GM18508 (cell line): ENCODE results near the gene CCSER1.

ENCODE experiments used
- ATAC-seq: cut with Tn5 transposase; IDR thresholded peaks from one replicate; pipeline ENCODE4 v1.9.1; 2021; ENCODE audit warnings: moderate number of reproducible peaks; ENCODE audit not compliant: insufficient read depth, unreplicated experiment

Gene CCSER1

GRCh38 chr4:90127706-90128345 is 632 bp downstream of the CCSER1 start:
- ATAC-seq = peak; percentile 8

DNA sequence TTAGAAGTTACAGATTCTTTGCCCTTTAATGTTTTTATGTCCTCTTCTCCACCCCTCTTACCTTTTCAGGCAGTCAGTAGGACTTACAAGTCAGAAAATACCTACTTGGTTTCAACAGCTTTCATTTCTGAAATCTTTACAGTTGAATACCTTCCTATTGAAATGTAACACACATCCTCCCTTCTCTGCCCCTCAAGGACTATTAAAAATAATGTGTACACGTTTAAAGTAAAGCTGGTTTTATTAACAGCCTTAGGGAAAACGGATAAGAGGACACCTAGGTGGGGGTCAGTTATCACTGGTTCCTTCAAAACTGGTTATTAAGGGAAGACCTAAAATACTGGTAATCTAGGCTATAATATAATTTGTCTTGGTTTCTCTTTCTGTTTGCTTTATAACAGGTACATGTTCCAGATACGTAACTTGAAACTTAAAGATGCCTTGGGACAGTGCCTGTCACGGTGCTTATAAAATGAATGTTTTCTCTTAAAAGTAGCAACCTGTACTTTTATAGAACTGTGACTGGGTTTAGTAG is 1.8 kb downstream of the CCSER1 start:
- ATAC-seq = no peak

DNA sequence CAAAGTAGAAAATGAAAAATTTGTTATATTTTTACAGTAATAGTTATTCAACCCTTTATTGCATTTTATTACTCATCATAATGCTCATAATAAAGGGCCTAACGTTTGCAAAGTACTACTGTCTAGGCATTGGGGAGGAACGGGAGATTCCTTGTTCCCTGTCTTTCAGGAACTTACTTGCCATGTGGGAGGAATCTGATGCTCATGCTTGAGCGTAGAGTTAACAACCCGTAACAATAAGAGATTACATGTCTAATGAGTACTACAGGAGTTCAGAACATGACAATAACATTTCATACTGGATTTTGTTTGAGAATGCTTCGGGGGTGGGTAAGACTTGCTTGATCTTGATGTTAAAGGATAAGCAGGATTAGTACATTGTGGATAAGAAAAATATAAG is 2.9 kb downstream of the CCSER1 start:
- no peak for ATAC-seq

DNA sequence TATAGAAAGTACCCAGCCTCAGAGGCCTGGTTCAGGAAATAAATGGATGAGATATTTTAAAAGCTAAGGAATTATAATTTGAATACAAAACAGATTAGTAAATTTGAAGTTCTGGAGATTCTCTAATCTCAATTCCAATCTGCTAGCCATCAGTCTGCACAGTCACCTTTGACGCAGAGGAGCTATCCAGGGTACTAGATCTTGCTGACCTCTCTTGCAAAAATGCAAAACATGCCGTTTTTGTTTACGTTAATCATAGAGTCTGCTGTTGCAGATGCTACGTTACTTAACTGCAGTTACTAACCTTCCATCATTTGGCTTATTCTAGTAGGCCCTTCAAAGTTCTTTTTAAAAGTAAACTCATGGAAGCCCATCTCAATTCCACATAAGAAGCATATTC is 10.4 kb downstream of the CCSER1 start:
- ATAC-seq = no peak

DNA sequence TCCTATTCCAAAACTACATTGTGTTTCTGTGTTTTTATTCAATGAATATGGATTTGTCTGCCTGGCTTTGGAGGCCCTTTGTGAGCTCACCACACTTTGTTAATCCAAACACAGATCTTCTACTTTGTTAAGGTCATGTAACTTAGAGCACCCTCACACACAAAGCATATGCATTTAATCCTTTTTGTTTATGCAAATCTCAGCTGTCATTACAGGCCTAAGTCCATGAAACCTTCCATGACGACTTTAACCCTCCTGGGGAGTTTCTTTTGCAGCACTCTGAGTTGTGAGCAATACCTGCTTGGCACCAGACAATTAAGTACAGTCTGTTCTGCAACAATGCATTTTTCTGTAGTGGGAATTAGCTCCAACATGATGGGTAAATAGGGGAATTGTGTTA is 14.9 kb downstream of the CCSER1 start:
- ATAC-seq = no peak

- no peak for ATAC-seq
Measured at GRCh38 chr4:90145319-90145718, 18.1 kb downstream of the CCSER1 start.

DNA sequence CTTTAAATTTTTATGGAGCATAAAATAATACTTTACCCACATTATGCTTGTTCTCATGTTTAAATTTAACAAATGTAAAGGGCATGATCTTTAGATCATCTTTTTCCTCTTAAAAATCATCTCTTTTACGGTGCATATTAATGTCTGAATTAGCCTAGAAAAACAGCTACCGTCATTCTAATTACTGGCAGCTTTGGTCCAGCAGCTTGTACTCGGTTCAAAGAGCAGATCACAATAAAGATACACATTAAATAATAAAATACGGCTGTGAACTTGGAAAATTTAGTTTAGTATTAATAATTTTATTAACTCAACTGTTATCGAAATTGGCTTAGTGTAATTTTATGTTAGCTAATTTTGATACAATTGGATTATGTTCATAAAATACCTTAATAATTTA is 19.1 kb downstream of the CCSER1 start:
- ATAC-seq = no peak

DNA sequence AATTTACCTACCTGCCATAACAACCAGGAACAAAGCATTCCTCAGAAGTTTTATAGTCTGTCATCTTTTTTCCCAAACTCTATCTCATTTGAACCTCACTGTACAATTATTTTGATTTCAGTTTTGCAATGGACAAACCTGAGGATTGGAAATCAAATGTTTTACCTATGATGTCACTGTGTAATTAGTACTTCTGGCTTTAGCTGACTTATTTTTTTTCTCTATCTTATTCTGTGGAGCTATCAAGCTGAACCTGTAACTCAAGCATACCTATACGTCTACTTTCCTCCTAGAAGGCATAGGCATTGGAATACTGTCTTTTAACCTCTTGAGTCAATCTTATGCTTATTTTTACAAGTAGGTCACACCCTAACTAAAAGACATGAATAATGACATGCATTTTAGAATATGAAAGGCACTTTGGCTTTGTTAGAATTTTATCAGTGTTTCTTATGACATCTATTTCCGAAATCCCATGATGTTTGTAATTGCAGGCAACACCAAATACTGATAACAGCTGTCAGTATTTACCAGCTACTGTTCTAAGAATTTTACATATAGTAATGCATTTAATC is 21.5 kb downstream of the CCSER1 start:
- ATAC-seq = no peak

GRCh38 chr4:90152024-90152423 is 24.8 kb downstream of the CCSER1 start:
- ATAC-seq = no peak

- ATAC-seq = no peak
Measured at GRCh38 chr4:90159193-90159592, 32.0 kb downstream of the CCSER1 start.

- ATAC-seq = no peak
Measured at GRCh38 chr4:90160044-90160443, 32.9 kb downstream of the CCSER1 start.

DNA sequence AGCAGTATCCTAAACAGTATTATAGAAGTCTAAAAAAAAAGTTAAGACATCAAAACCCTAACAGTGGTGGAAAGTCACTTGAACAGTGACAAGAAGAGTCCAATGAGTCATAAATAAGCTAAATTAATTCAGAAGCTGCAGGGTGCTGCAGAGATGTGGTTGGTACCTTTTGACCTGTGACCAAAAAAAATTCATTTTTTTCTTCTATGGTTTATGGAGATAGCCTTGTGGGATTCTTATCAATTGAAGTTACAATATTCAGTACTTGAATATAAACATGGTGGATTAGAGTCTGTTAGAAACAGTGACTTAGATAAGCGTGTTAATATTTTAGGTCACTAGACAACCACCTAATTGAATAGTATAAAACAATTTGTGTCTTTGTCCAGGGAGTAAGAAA is 35.4 kb downstream of the CCSER1 start:
- ATAC-seq = no peak

DNA sequence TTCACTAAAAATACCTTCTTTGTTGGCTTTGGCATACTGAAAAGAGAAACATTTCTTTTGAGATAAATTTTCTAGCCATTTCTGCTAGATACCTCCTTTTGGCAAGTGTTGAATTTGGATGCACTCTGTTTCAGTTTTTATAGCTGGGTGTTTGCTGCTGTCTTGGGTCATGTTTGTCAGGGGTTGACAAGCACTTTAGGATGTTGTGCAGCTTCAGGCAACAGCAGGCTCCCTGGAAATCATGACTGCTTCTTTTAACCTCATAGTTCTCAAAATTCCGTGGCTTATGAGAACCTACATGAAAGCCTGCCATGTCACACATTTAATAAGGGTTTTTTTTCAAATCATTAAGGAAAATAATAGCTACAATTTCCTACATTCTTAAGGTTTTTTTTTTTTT is 36.7 kb downstream of the CCSER1 start:
- ATAC-seq = no peak

- peak; percentile 61 for ATAC-seq
Measured at GRCh38 chr4:90165883-90166282, 38.7 kb downstream of the CCSER1 start.

DNA sequence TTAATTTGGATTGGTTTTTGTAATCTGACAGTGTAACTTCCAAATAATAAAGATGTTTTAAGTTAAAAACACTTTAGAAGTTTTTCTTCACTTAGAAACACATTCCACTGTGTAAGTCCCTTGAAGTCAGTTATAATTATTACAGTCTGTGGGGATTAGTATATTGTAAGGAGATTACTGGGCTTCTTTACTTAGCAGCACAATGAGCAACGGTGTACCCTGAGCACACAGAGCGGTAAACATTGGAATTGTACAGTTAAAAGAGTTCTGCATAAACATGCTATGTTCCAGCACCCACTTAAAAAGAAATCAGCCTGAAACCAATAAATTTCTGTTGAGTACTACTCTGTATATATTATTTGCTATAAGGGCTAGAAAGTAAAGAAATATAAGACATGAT is 44.3 kb downstream of the CCSER1 start:
- ATAC-seq = no peak

- no peak for ATAC-seq
Measured at GRCh38 chr4:90174621-90175023, 47.4 kb downstream of the CCSER1 start.

DNA sequence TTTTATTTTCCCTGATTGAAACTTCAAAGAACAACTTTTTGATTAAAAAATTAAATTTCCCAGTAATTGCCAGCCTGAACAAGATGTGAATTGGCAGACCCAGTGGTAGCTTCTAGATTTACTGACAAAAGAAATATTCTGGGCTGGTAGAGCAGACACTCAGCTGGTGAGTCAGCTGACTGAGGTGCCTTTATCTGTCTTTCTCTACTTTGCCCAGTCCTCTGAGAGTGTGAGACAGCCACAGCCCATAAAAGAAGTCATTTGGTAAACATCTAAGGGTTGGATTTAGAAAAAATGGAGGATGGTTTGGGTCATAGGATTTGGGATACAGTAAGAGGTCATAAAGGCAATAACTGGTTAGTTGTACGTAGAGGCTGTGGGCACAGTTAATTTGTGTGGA is 54.5 kb downstream of the CCSER1 start:
- ATAC-seq = no peak

DNA sequence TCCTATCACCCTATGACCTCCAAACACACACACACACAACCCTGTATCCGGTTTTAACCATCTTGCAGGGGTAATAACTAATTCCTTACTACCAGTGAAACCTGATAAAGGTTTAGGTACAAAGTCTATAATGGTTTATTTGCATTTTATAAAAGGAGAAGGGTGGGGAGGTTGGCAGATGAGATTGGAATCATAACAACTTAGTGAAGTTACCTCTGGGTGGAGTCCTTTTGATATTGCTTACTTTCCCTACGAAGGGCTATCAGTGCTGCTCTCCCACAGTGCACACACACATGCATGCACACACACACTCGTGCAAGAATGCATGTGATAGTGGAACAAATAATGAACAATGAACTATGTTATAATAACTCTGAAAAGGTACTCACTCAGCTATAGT is 56.1 kb downstream of the CCSER1 start:
- ATAC-seq = no peak

DNA sequence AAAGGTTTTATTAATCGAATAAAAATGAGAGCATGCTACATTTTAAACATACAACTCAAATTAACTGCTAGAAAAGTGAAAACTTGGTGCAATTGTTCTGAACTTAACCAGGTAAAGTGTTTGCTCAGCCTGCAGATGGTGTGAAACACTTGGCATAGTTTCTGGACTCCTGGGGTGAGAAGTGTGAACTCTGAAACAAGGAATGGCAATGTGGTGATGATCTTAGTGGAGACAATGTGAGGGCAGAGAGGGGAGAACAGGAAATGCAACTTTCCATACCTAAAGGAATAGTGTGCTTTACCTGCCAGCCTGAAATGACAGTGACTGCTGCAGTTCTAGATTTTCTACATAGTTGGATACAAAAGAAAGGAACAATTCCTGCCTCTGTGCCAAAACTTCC is 57.4 kb downstream of the CCSER1 start:
- ATAC-seq = no peak

DNA sequence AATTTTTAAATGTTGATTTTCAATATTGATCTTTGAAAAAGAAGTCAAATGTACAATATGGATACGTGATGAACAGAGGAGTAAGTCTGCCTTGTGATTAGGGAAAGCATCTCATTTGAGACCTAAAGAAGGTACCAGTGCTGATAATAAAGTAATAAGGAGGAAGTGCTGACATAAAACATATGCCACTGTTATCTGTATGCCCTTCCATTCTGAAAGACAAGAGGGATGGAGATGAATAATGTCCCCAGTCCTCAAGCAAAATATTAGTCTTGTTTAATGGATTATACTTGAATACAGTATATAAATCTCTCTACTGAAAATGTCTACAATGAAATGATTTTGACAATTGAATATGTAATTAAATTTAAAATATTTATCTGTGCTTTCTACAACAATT is 58.2 kb downstream of the CCSER1 start:
- no peak for ATAC-seq

DNA sequence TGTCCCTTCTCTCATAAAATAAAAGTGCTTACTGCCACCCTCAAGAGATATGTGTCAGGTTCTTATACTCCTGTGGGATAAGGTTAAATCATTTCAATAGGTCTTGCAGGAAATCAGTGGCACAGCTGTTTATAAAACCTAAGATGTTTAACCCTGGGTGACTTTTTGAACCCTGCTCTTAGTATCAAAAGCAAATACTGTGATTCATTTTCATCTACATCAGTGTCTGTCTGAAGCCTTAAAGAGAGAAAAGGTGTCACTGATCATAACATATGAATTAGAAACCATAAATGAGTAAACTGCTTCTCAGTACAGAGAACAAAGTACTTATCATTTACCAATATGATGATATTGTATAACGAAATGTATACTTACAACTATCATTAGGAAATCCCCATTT is 59.0 kb downstream of the CCSER1 start:
- ATAC-seq = no peak

DNA sequence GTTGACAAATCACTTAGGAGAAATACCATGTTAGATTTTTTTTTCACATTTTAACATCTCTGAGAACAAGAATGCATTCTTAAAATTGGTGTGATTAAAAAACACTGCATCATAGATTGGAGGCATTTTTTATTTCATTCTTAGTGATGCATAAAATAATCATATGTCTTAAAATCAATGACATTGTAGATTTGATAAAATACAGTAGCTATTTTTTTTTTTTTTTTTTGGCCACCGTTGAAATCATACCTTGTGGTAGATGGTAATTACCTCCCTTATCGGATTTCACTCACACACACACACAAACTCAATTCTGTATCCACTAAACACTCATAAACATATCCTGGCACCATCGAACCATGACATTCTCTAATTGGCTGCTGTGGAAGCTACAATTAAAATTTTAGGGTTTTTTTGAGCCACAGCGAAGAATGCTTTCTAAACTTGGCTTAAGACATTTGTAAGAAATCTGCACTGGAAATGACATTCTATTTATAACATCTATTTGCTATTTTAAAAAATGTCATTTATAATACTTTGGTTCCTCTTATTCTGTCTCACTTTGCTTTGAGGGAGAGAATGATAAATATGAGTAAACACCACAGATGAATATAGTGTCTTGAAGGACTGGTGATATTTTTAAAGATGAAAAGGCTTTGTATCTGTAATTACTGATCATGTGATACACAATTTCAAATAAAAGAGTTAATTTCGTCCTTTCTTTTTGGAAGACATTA is 60.1 kb downstream of the CCSER1 start:
- ATAC-seq = no peak
